DMS114 treated with DMSO at 0.1 percent for 48 hours (cell line): ENCODE results near the gene SLC25A34.
"Not testable (repeated sequence)": the region's sequence is repeated elsewhere in the genome, so short reads cannot be mapped to it uniquely, and the experiment has no call there.

Experiments used
- DNase-seq: peaks from one replicate; lab custom pipeline; 2025; ENCODE audit not compliant: unreplicated experiment; lab: John Stamatoyannopoulos, UW

The SLC25A34 gene

GRCh38 chr1:15736038-15736891 is at the start of gene SLC25A34:
Gene SLC25A34 (plus strand): TSS chr1:15736258. CDS start chr1:15736486, 228 bp downstream.
- DNase-seq: no peak

- DNase-seq: no peak
Measured at GRCh38 chr1:15687446-15687845, 48.6 kb upstream of the SLC25A34 start.

DNA sequence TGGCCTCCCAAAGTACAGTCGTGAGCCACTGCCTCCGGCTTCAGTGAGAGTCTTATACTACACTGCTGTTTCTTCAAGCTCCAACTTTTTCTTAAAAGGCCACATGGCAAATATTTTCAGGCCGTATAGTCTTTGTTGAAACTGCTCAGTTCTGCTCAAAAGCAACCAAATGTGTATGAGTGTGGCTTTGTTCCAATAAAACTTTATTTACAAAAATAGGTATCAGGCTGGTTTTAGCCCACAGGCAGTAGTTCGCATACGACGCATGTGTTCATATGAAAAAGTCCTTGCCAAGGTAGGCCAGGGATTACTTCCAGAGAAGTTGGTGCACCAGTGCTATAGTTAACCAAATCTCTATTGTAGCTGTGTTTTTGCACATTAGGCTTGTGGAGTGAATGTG is 45.7 kb upstream of the SLC25A34 start:
- no peak for DNase-seq

- DNase-seq: no peak
Measured at GRCh38 chr1:15691434-15692032, 44.5 kb upstream of the SLC25A34 start.

GRCh38 chr1:15692121-15692682 is 43.9 kb upstream of the SLC25A34 start:
- no peak for DNase-seq

DNA sequence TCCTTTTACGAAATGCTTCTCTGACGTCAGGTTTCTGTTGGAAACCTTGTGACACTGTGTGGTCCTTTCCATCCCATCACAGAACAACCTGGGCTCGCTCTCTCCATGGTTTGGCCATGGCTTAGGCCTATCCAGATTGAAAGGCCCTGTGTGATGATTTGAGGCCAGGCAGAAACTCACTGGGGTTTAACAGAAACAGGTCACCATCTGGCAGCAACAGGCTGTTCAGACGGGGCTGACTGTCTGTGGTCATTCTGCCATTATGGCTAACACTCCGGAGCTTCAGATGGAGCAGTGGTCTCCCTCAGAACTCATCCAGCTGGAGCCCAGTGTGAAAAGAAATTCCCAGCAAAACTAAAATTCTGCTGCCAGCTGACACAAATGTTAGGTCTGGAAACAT is 42.7 kb upstream of the SLC25A34 start:
- DNase-seq: no peak

DNA sequence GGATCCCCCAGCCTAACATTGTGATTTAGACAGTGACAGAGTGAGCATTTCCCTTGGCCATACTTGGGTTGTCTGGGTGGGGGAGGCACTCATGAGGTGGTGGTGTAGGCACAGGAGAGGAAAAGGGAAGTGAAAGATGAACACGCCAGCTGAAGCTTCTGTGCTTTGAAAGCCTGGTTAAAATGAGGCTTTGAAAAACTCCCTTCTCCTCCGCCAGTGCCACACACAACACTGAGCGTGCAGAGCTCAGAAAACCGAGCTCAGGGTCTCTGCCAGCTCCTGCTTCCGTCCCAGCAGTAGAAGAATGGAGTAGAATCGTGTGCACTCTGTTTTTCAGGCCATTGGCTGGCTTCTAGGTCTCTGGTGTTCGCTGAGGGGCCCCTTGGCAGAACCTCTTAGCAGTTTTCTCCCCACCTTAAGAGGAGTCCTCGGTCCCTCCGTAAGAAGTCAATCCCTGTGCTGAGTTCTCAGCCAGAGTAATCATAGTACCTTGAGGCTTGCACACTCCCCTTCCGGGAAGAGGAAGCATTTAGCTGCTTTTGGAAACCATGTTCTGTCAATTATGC is 39.0 kb upstream of the SLC25A34 start:
- DNase-seq: no peak

GRCh38 chr1:15698201-15698600 is 37.9 kb upstream of the SLC25A34 start:
- no peak for DNase-seq

DNA sequence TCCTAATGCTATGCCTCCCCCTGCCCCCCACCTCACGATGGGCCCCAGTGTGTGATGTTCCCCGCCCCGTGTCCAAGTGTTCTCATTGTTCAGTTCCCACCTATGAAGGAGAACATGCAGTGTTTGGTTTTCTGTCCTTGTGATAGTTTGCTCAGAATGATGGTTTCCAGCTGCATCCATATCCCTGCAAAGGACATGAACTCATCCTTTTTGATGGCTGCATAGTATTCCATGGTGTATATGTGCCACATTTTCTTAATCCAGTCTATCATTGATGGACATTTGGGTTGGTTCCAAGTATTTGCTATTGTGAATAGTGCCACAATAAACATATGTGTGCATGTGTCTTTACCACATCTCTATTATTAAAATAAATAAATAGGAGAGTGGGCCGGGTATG is 36.7 kb upstream of the SLC25A34 start:
- DNase-seq: not testable (repeated sequence)

DNA sequence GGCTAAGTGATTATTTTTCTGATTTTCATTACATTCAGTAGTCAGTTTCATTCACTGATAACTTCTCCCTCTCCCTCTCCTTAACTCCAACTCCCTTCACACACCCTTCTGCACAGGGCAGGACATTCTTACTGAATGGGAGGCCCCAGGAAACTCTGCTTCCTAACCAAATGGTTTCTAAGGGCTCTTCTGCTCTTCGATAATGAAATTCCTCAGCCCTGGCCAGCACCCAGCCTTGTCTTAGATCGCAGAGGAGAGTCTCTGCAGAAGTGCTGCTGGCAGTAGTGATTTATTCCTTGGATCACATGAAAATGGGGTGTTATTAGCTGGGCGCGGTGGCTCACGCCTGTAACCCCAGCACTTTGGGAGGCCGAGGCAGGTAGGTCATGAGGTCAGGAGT is 35.5 kb upstream of the SLC25A34 start:
- no peak for DNase-seq

- no peak for DNase-seq
Measured at GRCh38 chr1:15701784-15702183, 34.3 kb upstream of the SLC25A34 start.

DNA sequence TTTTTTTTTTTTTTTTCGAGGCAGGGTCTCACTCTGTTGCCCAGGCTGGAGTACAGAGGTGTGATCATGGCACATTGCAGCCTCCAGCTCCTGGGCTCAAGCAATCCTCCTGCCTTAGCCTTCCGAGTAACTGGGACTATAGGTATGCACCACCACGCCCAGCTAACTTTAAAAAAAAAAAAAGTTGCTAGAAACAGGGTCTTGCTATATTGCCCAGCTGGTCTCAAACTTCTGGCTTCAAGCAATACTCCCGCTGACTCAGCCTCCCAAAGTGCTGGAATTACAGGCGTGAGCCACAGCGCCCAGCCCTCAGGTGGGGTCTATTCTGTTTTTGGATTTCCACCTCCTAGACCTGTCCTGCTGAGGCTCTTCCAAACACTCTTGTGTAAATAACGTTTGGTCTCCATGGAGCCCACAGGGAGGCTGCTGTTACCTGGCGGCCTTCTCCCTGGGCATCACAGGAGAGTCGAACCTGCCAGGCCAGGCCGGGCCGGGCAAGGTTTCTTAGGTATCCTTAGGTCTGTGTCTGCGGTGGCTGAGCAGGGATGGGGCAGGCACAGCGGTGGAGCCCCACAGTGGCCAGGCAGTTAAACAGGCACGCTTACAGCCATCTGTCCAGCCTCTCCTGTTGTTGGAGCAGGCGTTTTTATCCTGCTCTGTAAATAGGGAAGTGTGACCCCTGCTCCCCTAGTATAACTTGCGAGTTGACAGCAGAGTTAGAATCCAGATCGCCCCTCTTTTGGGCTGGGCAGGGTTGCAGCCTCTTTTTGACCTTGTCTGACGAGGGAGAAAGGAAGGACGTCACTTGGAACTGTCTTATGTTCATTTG is 33.1 kb upstream of the SLC25A34 start:
- DNase-seq: no peak

GRCh38 chr1:15703562-15703961 is 32.5 kb upstream of the SLC25A34 start:
- DNase-seq: no peak

- no peak for DNase-seq
Measured at GRCh38 chr1:15704526-15705183, 31.4 kb upstream of the SLC25A34 start.

DNA sequence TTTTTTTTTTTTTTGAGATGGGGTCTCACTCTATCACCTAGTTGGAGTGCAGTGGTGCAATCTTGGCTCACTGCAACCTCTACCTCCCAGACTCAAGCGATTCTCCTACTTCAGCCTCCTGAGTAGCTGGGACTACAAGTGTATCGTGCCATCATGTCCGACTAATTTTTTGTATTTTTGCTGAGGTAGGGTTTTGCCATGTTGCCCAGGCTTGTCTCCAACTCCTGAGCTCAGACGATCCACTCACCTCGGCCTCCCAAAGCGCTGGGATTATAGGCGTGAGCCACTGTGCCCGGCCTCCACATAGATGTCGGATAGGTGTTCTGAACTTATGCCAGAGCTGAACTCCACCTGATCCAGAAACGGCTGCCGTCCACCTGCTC is 30.9 kb upstream of the SLC25A34 start:
- no peak for DNase-seq

- no peak for DNase-seq
Measured at GRCh38 chr1:15706751-15707150, 29.3 kb upstream of the SLC25A34 start.

GRCh38 chr1:15707239-15707925 is 28.7 kb upstream of the SLC25A34 start:
- no peak for DNase-seq

GRCh38 chr1:15708486-15709137 is 27.4 kb upstream of the SLC25A34 start:
- no peak for DNase-seq

- DNase-seq: no peak
Measured at GRCh38 chr1:15709226-15709625, 26.8 kb upstream of the SLC25A34 start.
